Kidney epithelial cell (primary cell): ENCODE results near the gene STOM. TPM values are rescaled to one million over a fixed set of nuclear protein-coding genes. Genes with fewer than 3 reads are reported as not detected.

Experiments
- DNase-seq: peaks from one replicate; pipeline ENCODE4 v3.0.0-alpha.2; 2010; ENCODE audit warnings: low read depth
- H3K27me3 ChIP-seq: 2 replicates; pipeline ENCODE4 v1.6.0; 2011; ENCODE audit warnings: low read length; ENCODE audit not compliant: control insufficient read depth, insufficient read depth
- H3K36me3 ChIP-seq: 2 replicates; pipeline ENCODE4 v1.5.1; 2011; ENCODE audit warnings: low read length; ENCODE audit not compliant: control insufficient read depth, insufficient read depth
- H3K4me3 ChIP-seq: 2 replicates; pipeline ENCODE4 v1.5.1; 2011; ENCODE audit warnings: low read depth, mild to moderate bottlenecking, control low read depth, low read length
- total RNA-seq: library from RNA; depleted of rRNA; stranded (reverse); fragments of >200 nt; gene quantifications from 2 replicates; pipeline ENCODE4 v1.2.3, GENCODE V29; 2015
- TF ChIP-seq, protein P1 (sequence below): IDR thresholded peaks from 2 replicates; pipeline ENCODE4 v1.5.1; 2011; ENCODE audit warnings: mild to moderate bottlenecking, moderate library complexity, low read length, control low read depth, inconsistent platforms; ENCODE audit not compliant: insufficient read depth, poor library complexity, severe bottlenecking

The STOM gene
- total RNA-seq, 1 donor from 2014 or later = 16.8 TPM

DNA sequence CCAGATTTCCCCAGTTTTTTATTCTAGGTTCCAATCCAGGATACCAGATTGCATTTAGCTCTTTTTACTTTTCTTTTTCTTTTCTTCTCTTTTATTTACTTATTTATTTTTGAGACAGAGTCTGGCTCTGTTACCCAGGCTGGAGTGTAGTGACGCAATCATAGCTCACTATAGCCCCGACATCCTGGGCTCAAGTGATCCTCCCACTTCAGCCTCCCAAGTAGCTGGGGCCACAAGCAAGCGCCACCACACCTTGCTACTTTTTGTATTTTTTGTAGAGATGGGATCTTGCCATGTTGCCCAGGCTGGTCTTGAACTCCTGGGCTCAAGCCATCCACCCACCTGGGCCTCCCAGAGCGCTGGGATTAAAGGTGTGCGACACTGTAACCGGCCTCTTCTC lies 53.7 kb downstream of the STOM start:
- TF ChIP-seq, protein P1, sequence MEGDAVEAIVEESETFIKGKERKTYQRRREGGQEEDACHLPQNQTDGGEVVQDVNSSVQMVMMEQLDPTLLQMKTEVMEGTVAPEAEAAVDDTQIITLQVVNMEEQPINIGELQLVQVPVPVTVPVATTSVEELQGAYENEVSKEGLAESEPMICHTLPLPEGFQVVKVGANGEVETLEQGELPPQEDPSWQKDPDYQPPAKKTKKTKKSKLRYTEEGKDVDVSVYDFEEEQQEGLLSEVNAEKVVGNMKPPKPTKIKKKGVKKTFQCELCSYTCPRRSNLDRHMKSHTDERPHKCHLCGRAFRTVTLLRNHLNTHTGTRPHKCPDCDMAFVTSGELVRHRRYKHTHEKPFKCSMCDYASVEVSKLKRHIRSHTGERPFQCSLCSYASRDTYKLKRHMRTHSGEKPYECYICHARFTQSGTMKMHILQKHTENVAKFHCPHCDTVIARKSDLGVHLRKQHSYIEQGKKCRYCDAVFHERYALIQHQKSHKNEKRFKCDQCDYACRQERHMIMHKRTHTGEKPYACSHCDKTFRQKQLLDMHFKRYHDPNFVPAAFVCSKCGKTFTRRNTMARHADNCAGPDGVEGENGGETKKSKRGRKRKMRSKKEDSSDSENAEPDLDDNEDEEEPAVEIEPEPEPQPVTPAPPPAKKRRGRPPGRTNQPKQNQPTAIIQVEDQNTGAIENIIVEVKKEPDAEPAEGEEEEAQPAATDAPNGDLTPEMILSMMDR = no peak
- no peak for DNase-seq

DNA sequence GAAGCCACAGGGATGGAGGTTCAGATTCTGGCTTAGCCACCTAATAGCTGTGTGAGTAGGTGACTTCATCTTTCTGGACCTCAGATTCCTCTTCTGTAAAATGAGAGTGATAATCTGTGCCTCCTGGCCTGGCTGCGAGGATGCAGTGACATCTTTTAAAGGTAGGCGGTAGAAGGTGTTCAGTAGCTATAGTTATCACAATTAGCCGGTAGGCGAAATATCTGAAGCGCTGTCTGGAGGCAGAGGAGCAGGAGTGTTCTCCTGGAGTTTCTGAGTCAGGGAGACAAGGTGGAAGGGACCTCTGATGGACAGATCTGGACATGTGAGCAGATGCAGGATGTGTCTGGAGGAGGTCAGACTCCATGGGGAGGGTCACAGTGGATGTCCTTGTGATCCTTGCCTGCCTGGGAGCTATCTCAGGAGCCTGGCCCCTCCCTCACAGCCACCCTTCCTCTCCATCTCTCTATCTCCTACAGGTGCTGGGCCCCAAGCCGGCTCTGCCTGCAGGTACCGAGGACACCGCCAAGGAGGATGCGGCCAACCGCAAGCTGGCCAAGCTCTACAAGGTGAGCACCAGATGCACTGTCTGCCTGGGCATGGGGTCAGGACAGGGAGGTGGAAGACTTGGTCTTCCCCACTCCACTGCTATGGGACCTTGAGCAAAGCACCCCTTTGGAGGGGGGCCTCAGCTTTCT lies 56.4 kb downstream of the STOM start:
- no peak overlapping the region for H3K4me3 ChIP-seq
- peaks cover 2% of the 10 kb centered on the region for H3K36me3 ChIP-seq
- H3K27me3 ChIP-seq = no peaks in the 10 kb centered on the region
- no peak for DNase-seq
- TF ChIP-seq, protein P1 = no peak

More for the DNA sequence above, 53.7 kb downstream of the STOM start:
- no peak overlapping the region for H3K4me3 ChIP-seq
- peaks cover 5% of the 10 kb centered on the region for H3K36me3 ChIP-seq
- no peaks in the 10 kb centered on the region for H3K27me3 ChIP-seq

DNA sequence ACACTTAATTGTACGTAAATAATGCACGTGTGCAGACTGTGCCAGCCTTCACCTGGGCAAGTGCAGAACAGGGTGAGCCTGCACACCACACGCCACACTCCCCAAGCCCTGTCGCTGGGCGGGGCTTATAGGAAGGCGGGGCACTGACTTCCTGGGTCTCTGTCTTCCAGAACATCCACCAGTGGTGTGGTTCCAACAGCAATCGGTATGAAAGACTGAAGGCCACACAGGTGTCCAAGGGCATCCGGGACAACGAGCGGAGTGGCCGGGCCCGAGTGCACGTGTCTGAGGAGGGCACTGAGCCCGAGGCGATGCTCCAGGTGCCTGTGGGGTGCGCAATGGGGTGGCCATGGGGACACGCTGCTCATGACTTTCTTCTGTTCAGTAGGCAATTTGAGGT lies 57.9 kb downstream of the STOM start:
- Histone ChIP-seq H3K4me3 (no peak overlapping the region), H3K36me3 (peaks cover 2% of the 10 kb centered on the region), H3K27me3 (no peaks in the 10 kb centered on the region)
- TF ChIP-seq, protein P1 = no peak
- DNase-seq = no peak

DNA sequence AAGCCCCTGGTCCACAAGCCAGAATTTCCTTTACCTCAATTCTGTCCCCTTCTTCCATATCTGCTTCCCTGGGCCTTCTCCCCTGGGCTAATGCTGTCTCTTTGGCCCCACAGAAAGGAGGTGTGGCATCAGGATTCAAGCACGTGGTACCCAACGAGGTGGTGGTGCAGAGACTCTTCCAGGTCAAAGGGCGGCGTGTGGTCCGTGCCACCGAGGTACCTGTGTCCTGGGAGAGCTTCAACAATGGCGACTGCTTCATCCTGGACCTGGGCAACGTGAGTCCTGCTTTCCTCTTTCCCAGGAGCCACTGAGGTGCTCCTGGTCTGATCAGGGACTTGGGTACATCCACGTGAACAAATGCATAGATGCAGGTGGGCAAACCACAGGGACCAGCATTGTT lies 59.5 kb downstream of the STOM start:
- DNase-seq = no peak
- no peaks in the 10 kb centered on the region for H3K36me3 ChIP-seq
- H3K27me3 ChIP-seq = no peaks in the 10 kb centered on the region
- TF ChIP-seq, protein P1 = no peak
- no peak overlapping the region for H3K4me3 ChIP-seq

DNA sequence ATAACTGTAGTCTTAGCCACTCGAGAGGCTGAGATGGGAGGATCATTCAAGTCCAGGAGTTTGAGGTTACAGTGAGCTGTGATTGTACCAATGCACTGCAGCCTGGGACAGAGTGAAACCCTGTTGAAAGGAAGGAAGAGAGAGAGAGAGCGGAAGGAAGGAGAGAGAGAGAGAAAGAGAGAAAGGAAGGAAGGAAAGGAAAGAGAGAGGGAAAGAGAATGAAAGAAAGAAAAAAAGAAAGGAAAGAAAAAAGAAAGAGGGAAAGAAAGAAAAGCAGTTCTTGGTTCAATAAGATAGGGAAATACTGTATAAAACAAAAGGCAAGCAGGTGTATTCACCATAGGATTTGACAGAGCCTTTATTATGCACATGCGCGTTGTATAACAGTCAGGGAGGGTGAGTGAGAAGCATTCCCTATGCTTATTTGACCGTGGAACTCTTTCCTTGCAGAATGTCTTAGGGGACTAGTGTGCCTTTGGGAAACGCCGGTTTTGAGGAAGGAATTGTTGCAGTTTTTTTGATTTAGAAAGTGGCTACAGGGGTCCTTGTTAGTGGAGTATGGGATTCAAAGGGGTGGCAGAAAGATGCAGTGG lies 60.1 kb downstream of the STOM start:
- no peaks in the 10 kb centered on the region for H3K27me3 ChIP-seq
- DNase-seq = no peak
- H3K36me3 ChIP-seq = no peaks in the 10 kb centered on the region

More for the DNA sequence above, 60.1 kb downstream of the STOM start:
- H3K4me3 ChIP-seq = no peak overlapping the region
- TF ChIP-seq, protein P1 = no peak
